Measurements from ENCODE around the gene LAMA5. TPM values are rescaled to one million over a fixed set of nuclear protein-coding genes. Genes with fewer than 3 reads are reported as not detected.

The LAMA5 gene
- total and polyA plus RNA-seq, 8 donors = 41.4 to 278 (median 79.6) TPM

GRCh38 chr20:62298577-62299249, 68.4 kb downstream of the LAMA5 start:
- TF ChIP-seq CTCF (IDR thresholded peaks at IDR 0.05) (no peak), POLR2A (IDR thresholded peaks at IDR 0.05) (no peak), EP300 (IDR thresholded peaks at IDR 0.05) (no peak), POLR2AphosphoS5 (IDR thresholded peaks at IDR 0.05) (no peak)
- WGBS, 5 donors = 82 to 94% (median 90%) methylated on average over 16 to 33 of the region's 33 CpGs
- Histone ChIP-seq H3K9me3 (no peaks in the 10 kb centered on the region), H3K27me3 (no peaks in the 10 kb centered on the region), H3K4me3 (no peak overlapping the region), H3K4me1 (peaks cover 1 to 16% (median 10%) of the 10 kb centered on the region in 4 donors), H3K27ac (no peak overlapping the region), H3K36me3 (peaks cover 23 to 54% (median 52%) of the 10 kb centered on the region in 4 donors)
- intact Hi-C loops (cut with DNase I; ENCODE audit: low total_unique reads) = no loop called here
- no peak for DNase-seq

- intact Hi-C loops (cut with DNase I; ENCODE audit: low total_unique reads) = no loop called here
- Histone ChIP-seq H3K36me3 (peaks cover 26 to 63% (median 61%) of the 10 kb centered on the region in 4 donors), H3K4me1 (peaks cover 0 to 12% (median 6%) of the 10 kb centered on the region in 4 donors), H3K9me3 (no peaks in the 10 kb centered on the region), H3K27me3 (no peaks in the 10 kb centered on the region), H3K27ac (no peak overlapping the region), H3K4me3 (no peak overlapping the region)
- peak in 1 of 2 donors; percentile 10 for DNase-seq
- WGBS, 5 donors = 80 to 85% (median 82%) methylated on average over 22 to 29 of the region's 29 CpGs
- no peak for TF ChIP-seq POLR2A (IDR thresholded peaks at IDR 0.05)
- TF ChIP-seq POLR2AphosphoS5 (IDR thresholded peaks at IDR 0.05) = no peak
- TF ChIP-seq EP300 (IDR thresholded peaks at IDR 0.05) = no peak
- TF ChIP-seq CTCF (IDR thresholded peaks at IDR 0.05) = no peak
These were observed 69.5 kb downstream of the LAMA5 start for GRCh38 chr20:62297449-62298227.

GRCh38 chr20:62296724-62297448, 70.2 kb downstream of the LAMA5 start:
- peaks cover 0 to 8% (median 3%) of the 10 kb centered on the region in 4 donors for H3K4me1 ChIP-seq
- H3K36me3 ChIP-seq = peaks cover 30 to 71% (median 69%) of the 10 kb centered on the region in 4 donors
- DNase-seq = peak in 1 of 2 donors; percentile 8
- 83 to 89% (median 85%) methylated on average over 18 to 30 of the region's 30 CpGs for WGBS, 5 donors
- no peak overlapping the region for H3K4me3 ChIP-seq
- intact Hi-C loops (cut with DNase I; ENCODE audit: low total_unique reads) = no loop called here
- no peak overlapping the region for H3K27ac ChIP-seq
- no peaks in the 10 kb centered on the region for H3K9me3 ChIP-seq
- H3K27me3 ChIP-seq = no peaks in the 10 kb centered on the region
- TF ChIP-seq POLR2AphosphoS5 (IDR thresholded peaks at IDR 0.05) (no peak), EP300 (IDR thresholded peaks at IDR 0.05) (no peak), CTCF (IDR thresholded peaks at IDR 0.05) (no peak), POLR2A (IDR thresholded peaks at IDR 0.05) (no peak)

- H3K4me3 ChIP-seq = no peak overlapping the region
- H3K9me3 ChIP-seq = no peaks in the 10 kb centered on the region
- intact Hi-C loops (cut with DNase I; ENCODE audit: low total_unique reads) = no loop called here
- no peaks in the 10 kb centered on the region for H3K27me3 ChIP-seq
- WGBS, 5 donors = 84 to 93% (median 89%) methylated on average over 17 of the region's 17 CpGs
- no peak for DNase-seq
- no peaks in the 10 kb centered on the region for H3K4me1 ChIP-seq
- H3K27ac ChIP-seq = no peak overlapping the region
- H3K36me3 ChIP-seq = peaks cover 49 to 94% (median 92%) of the 10 kb centered on the region in 4 donors
- TF ChIP-seq EP300 (IDR thresholded peaks at IDR 0.05) (no peak), POLR2A (IDR thresholded peaks at IDR 0.05) (no peak), POLR2AphosphoS5 (IDR thresholded peaks at IDR 0.05) (no peak), CTCF (IDR thresholded peaks at IDR 0.05) (no peak)
These were observed 72.6 kb downstream of the LAMA5 start for GRCh38 chr20:62294516-62294915.

Measured in stomach (tissue), 9 donors.